GM23338 (cell line): Measurements from ENCODE around the gene CRTC1. TPM values are rescaled to one million over a fixed set of nuclear protein-coding genes. Genes with fewer than 3 reads are reported as not detected.

Experiments used
- ATAC-seq: fragments of 200-7000 bp; cut with Tn5 transposase; 3 replicates; pipeline ENCODE4 v1.9.1; 2020
- DNase-seq: peaks from one replicate; pipeline ENCODE4 v3.0.0-alpha.2; 2015; ENCODE audit warnings: low spot score
- H2AFZ ChIP-seq: fragments of 200-600 bp; sonication (generic); 2 replicates; pipeline ENCODE4 v1.8.0; 2016; ENCODE audit warnings: antibody characterized with exemption, mild to moderate bottlenecking, moderate library complexity
- H3F3A ChIP-seq: fragments of 200-600 bp; sonication (generic); replicated peaks from 2 replicates; pipeline ENCODE4 v1.8.0; 2017; ENCODE audit warnings: antibody characterized with exemption, mixed run types, low read depth
- H3K27ac ChIP-seq: fragments of 200-600 bp; sonication (generic); 2 replicates; pipeline ENCODE4 v1.6.1; 2016; ENCODE audit warnings: low read depth
- H3K27me3 ChIP-seq: fragments of 200-600 bp; sonication (generic); 2 replicates; pipeline ENCODE4 v1.8.0; 2016; ENCODE audit warnings: mild to moderate bottlenecking, mixed run types, moderate library complexity; ENCODE audit not compliant: insufficient read depth
- H3K36me3 ChIP-seq: fragments of 200-600 bp; sonication (generic); 2 replicates; pipeline ENCODE4 v1.8.0; 2016; ENCODE audit warnings: mild to moderate bottlenecking; ENCODE audit not compliant: insufficient read depth
- H3K4me1 ChIP-seq: fragments of 200-600 bp; sonication (generic); 2 replicates; pipeline ENCODE4 v1.8.0; 2016; ENCODE audit warnings: mild to moderate bottlenecking, moderate library complexity; ENCODE audit not compliant: insufficient read depth
- H3K4me2 ChIP-seq: fragments of 200-600 bp; sonication (generic); 2 replicates; pipeline ENCODE4 v1.7.1; 2017; ENCODE audit warnings: mixed run types
- H3K4me3 ChIP-seq: fragments of 200-600 bp; sonication (generic); 2 replicates; pipeline ENCODE4 v1.6.1; 2016; ENCODE audit warnings: mixed run types
- H3K79me2 ChIP-seq: fragments of 200-600 bp; sonication (generic); replicated peaks from 2 replicates; pipeline ENCODE4 v1.8.0; 2017; ENCODE audit warnings: mild to moderate bottlenecking; ENCODE audit not compliant: insufficient read depth
- H3K9me2 ChIP-seq: fragments of 200-600 bp; sonication (generic); 2 replicates; pipeline ENCODE4 v1.8.0; 2017; ENCODE audit not compliant: insufficient read depth
- H4K20me1 ChIP-seq: fragments of 200-600 bp; sonication (generic); replicated peaks from 2 replicates; pipeline ENCODE4 v1.8.0; 2017; ENCODE audit warnings: mild to moderate bottlenecking; ENCODE audit not compliant: insufficient read depth
- H3K27ac Mint-ChIP-seq: 2 replicates; pipeline ENCODE4 v1.8.0; 2020; ENCODE audit warnings: inconsistent platforms, mild to moderate bottlenecking, moderate library complexity, mixed read lengths
- H3K27me3 Mint-ChIP-seq: 3 replicates; pipeline ENCODE4 v1.8.0; 2022; ENCODE audit warnings: low read depth, mild to moderate bottlenecking, moderate library complexity, mixed read lengths, inconsistent platforms; ENCODE audit not compliant: insufficient read depth, poor library complexity
- H3K36me3 Mint-ChIP-seq: 3 replicates; pipeline ENCODE4 v1.8.0; 2021; ENCODE audit warnings: low read depth, mild to moderate bottlenecking, inconsistent platforms, moderate library complexity, mixed read lengths
- H3K4me1 Mint-ChIP-seq: 3 replicates; pipeline ENCODE4 v1.8.0; 2020; ENCODE audit warnings: mild to moderate bottlenecking, inconsistent platforms, mixed read lengths
- H3K4me3 Mint-ChIP-seq: 3 replicates; pipeline ENCODE4 v1.8.0; 2021; ENCODE audit warnings: moderate library complexity, mild to moderate bottlenecking, inconsistent platforms, mixed read lengths
- H3K9me3 Mint-ChIP-seq: 3 replicates; pipeline ENCODE4 v1.8.0; 2020; ENCODE audit warnings: moderate library complexity, mild to moderate bottlenecking, inconsistent platforms, mixed read lengths
- CREB1 ChIP-seq: fragments of 250-450 bp; sonication (Bioruptor Pico); IDR thresholded peaks from 2 replicates; pipeline ENCODE4 v1.5.0; 2020; ENCODE audit warnings: low read depth, mild to moderate bottlenecking, moderate library complexity
- EZH2phosphoT487 ChIP-seq: fragments of 200-600 bp; sonication (generic); IDR thresholded peaks from one replicate; pipeline ENCODE4 v1.8.1; 2018; ENCODE audit warnings: antibody characterized with exemption; ENCODE audit not compliant: unreplicated experiment
- JUNB ChIP-seq: IDR thresholded peaks from one replicate; pipeline ENCODE4 v1.6.1; 2016; ENCODE audit warnings: antibody characterized with exemption; ENCODE audit not compliant: unreplicated experiment
- STAT1 ChIP-seq: IDR thresholded peaks from one replicate; pipeline ENCODE4 v1.6.1; 2016; ENCODE audit warnings: antibody characterized with exemption; ENCODE audit not compliant: unreplicated experiment
- ZNF114 ChIP-seq: fragments of 250-450 bp; sonication (Bioruptor Pico); IDR thresholded peaks from 2 replicates; pipeline ENCODE4 v1.5.0; 2020; ENCODE audit warnings: mild to moderate bottlenecking, moderate library complexity
- ZNF331 ChIP-seq: fragments of 250-450 bp; sonication (Bioruptor Pico); IDR thresholded peaks from 2 replicates; pipeline ENCODE4 v1.5.0; 2020; ENCODE audit warnings: low read depth, mild to moderate bottlenecking, moderate library complexity
- polyA plus RNA-seq: library from polyadenylated mRNA; unstranded; fragments of >200 nt; fragmentation: Nextera tagmentation; extraction: Ambion mirVana; gene quantifications from 2 replicates; pipeline ENCODE4 v1.2.1, GENCODE V29; 2016
- total RNA-seq: library from RNA; depleted of rRNA; stranded (reverse); fragments of >200 nt; shearing (Covaris generic); gene quantifications from 2 replicates; pipeline ENCODE4 v1.2.3, GENCODE V29; 2014
- TF ChIP-seq, protein P1 (sequence below): fragments of 250-450 bp; sonication (Bioruptor Pico); IDR thresholded peaks from 2 replicates; pipeline ENCODE4 v1.5.0; 2020; ENCODE audit warnings: mild to moderate bottlenecking, moderate library complexity
- TF ChIP-seq, protein P2 (sequence below): IDR thresholded peaks from 2 replicates; pipeline ENCODE4 v1.6.1; 2016; ENCODE audit warnings: antibody characterized with exemption

CRTC1 gene
- total and polyA plus RNA-seq, 2 experiments from 2014 or later = 5.4 to 8.4 TPM

DNA sequence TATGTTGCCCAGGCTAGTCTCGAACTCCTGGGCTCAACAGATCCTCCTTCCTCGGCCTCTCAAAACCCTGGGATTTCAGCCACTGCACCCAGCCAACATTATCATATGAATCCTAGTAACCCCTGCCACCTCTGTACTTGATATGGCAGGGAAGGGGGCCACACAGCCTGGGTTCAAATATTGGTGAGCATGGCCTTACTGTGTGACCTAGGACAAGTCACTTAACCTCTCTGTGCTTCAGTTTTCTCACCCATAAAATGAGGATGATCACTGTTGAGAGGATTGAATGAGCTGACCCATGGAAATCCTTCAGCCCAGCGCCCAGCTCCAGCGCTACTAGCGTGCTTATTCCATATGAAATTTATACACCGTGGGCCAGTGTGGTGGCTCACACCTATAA is 111.2 kb downstream of the CRTC1 start:
- Histone ChIP-seq H3K4me1 (peaks cover 9% of the 10 kb centered on the region; the same call in 1 of the 2 replicates), H3K27ac (no peak overlapping the region), H2AFZ (no peak overlapping the region), H3K36me3 (no peaks in the 10 kb centered on the region), H3K4me3 (no peak overlapping the region), H4K20me1 (peaks cover 11% of the 10 kb centered on the region), H3K79me2 (no peaks in the 10 kb centered on the region), H3F3A (no peaks in the 10 kb centered on the region), H3K9me2 (no peaks in the 10 kb centered on the region), H3K27me3 (peaks cover 93% of the 10 kb centered on the region), H3K4me2 (no peak overlapping the region)
- H3K36me3 Mint-ChIP-seq = no peaks in the 10 kb centered on the region
- peaks cover 4% of the 10 kb centered on the region for H3K4me1 Mint-ChIP-seq
- H3K27ac Mint-ChIP-seq = no peak overlapping the region
- TF ChIP-seq ZNF114 (CRISPR knock-in tag) (no peak), JUNB (no peak), STAT1 (no peak), CREB1 (CRISPR knock-in tag) (no peak), EZH2phosphoT487 (no peak), ZNF331 (CRISPR knock-in tag) (no peak)
- TF ChIP-seq, protein P1, sequence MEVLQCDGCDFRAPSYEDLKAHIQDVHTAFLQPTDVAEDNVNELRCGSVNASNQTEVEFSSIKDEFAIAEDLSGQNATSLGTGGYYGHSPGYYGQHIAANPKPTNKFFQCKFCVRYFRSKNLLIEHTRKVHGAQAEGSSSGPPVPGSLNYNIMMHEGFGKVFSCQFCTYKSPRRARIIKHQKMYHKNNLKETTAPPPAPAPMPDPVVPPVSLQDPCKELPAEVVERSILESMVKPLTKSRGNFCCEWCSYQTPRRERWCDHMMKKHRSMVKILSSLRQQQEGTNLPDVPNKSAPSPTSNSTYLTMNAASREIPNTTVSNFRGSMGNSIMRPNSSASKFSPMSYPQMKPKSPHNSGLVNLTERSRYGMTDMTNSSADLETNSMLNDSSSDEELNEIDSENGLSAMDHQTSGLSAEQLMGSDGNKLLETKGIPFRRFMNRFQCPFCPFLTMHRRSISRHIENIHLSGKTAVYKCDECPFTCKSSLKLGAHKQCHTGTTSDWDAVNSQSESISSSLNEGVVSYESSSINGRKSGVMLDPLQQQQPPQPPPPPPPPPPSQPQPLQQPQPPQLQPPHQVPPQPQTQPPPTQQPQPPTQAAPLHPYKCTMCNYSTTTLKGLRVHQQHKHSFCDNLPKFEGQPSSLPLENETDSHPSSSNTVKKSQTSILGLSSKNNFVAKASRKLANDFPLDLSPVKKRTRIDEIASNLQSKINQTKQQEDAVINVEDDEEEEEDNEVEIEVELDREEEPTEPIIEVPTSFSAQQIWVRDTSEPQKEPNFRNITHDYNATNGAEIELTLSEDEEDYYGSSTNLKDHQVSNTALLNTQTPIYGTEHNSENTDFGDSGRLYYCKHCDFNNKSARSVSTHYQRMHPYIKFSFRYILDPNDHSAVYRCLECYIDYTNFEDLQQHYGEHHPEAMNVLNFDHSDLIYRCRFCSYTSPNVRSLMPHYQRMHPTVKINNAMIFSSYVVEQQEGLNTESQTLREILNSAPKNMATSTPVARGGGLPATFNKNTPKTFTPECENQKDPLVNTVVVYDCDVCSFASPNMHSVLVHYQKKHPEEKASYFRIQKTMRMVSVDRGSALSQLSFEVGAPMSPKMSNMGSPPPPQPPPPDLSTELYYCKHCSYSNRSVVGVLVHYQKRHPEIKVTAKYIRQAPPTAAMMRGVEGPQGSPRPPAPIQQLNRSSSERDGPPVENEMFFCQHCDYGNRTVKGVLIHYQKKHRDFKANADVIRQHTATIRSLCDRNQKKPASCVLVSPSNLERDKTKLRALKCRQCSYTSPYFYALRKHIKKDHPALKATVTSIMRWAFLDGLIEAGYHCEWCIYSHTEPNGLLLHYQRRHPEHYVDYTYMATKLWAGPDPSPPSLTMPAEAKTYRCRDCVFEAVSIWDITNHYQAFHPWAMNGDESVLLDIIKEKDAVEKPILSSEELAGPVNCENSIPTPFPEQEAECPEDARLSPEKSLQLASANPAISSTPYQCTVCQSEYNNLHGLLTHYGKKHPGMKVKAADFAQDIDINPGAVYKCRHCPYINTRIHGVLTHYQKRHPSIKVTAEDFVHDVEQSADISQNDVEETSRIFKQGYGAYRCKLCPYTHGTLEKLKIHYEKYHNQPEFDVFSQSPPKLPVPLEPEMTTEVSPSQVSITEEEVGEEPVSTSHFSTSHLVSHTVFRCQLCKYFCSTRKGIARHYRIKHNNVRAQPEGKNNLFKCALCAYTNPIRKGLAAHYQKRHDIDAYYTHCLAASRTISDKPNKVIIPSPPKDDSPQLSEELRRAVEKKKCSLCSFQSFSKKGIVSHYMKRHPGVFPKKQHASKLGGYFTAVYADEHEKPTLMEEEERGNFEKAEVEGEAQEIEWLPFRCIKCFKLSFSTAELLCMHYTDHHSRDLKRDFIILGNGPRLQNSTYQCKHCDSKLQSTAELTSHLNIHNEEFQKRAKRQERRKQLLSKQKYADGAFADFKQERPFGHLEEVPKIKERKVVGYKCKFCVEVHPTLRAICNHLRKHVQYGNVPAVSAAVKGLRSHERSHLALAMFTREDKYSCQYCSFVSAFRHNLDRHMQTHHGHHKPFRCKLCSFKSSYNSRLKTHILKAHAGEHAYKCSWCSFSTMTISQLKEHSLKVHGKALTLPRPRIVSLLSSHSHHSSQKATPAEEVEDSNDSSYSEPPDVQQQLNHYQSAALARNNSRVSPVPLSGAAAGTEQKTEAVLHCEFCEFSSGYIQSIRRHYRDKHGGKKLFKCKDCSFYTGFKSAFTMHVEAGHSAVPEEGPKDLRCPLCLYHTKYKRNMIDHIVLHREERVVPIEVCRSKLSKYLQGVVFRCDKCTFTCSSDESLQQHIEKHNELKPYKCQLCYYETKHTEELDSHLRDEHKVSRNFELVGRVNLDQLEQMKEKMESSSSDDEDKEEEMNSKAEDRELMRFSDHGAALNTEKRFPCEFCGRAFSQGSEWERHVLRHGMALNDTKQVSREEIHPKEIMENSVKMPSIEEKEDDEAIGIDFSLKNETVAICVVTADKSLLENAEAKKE (CRISPR knock-in tag) = no peak
- TF ChIP-seq, protein P2, sequence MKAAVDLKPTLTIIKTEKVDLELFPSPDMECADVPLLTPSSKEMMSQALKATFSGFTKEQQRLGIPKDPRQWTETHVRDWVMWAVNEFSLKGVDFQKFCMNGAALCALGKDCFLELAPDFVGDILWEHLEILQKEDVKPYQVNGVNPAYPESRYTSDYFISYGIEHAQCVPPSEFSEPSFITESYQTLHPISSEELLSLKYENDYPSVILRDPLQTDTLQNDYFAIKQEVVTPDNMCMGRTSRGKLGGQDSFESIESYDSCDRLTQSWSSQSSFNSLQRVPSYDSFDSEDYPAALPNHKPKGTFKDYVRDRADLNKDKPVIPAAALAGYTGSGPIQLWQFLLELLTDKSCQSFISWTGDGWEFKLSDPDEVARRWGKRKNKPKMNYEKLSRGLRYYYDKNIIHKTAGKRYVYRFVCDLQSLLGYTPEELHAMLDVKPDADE = no peak
- ATAC-seq = no peak
- H3K4me3 Mint-ChIP-seq = no peak overlapping the region
- H3K27me3 Mint-ChIP-seq = peaks cover 62% of the 10 kb centered on the region
- no peak for DNase-seq
- no peaks in the 10 kb centered on the region; the same call in 1 of the 3 replicates for H3K9me3 Mint-ChIP-seq
